Measurements from ENCODE around the gene MIGA1. TPM values are rescaled to one million over a fixed set of nuclear protein-coding genes. Genes with fewer than 3 reads are reported as not detected.
A peak's percentile ranks its signal among the peaks of the same experiment; 100 is the strongest.
"Not testable (repeated sequence)": the region's sequence is repeated elsewhere in the genome, so short reads cannot be mapped to it uniquely, and the experiment has no call there.

Gene MIGA1
- total RNA-seq, 2 donors from 2014 or later, result 9.7 to 11.5 TPM

GRCh38 chr1:77873461-77873860, 94.0 kb downstream of the MIGA1 start:
- DNase-seq (ENCODE audit: low spot score in 2 of 2), result no peak
- Mint-ChIP-seq H3K36me3 (peaks cover 4 to 6% of the 10 kb centered on the region in 2 donors), H3K27ac (no peak overlapping the region), H3K9me3 (no peaks in the 10 kb centered on the region)
- no peak for ATAC-seq

- Mint-ChIP-seq H3K36me3 (no peaks in the 10 kb centered on the region), H3K27ac (no peak overlapping the region), H3K9me3 (no peaks in the 10 kb centered on the region)
- DNase-seq (ENCODE audit: low spot score in 2 of 2) (no peak), ATAC-seq (no peak)
Measured at GRCh38 chr1:77874804-77875445, 95.5 kb downstream of the MIGA1 start.

- DNase-seq (ENCODE audit: low spot score in 2 of 2) (no peak), ATAC-seq (no peak)
- no peaks in the 10 kb centered on the region for H3K36me3 Mint-ChIP-seq
- no peaks in the 10 kb centered on the region for H3K9me3 Mint-ChIP-seq
- no peak overlapping the region for H3K27ac Mint-ChIP-seq
Measured at GRCh38 chr1:77876884-77877283, 97.4 kb downstream of the MIGA1 start.

- ATAC-seq (no peak), DNase-seq (ENCODE audit: low spot score in 2 of 2) (no peak)
- no peak overlapping the region for H3K27ac Mint-ChIP-seq
- H3K36me3 Mint-ChIP-seq, result no peaks in the 10 kb centered on the region
- no peaks in the 10 kb centered on the region for H3K9me3 Mint-ChIP-seq
Measured at GRCh38 chr1:77881061-77881460, 101.6 kb downstream of the MIGA1 start.

- Mint-ChIP-seq H3K36me3 (peaks cover 0 to 6% of the 10 kb centered on the region in 2 donors), H3K9me3 (no peaks in the 10 kb centered on the region), H3K27ac (no peak overlapping the region)
- no peak for DNase-seq (ENCODE audit: low spot score in 2 of 2)
- ATAC-seq, result no peak
Measured at GRCh38 chr1:77882411-77882810, 103.0 kb downstream of the MIGA1 start.

GRCh38 chr1:77888081-77888780, 108.8 kb downstream of the MIGA1 start, which contains the start of gene NEXN:
TSS of gene NEXN (plus strand) at chr1:77888624. CDS start at chr1:77916107, 27,483 bp downstream.
- peak within 1 kb of the TSS in 1 of 2 donors; percentile 36 for H3K27ac Mint-ChIP-seq
- DNase-seq (ENCODE audit: low spot score in 2 of 2) (no peak), ATAC-seq (peak in 1 of 2 donors; percentile 16)
- H3K9me3 Mint-ChIP-seq, result no peaks in the 10 kb centered on the region
- peaks cover 0 to 6% of the 10 kb centered on the region in 2 donors for H3K36me3 Mint-ChIP-seq

- H3K36me3 Mint-ChIP-seq, result peaks cover 0 to 6% of the 10 kb centered on the region in 2 donors
- ATAC-seq (peak; percentile 76 to 95), DNase-seq (ENCODE audit: low spot score in 2 of 2) (peak; percentile 20 to 56)
- H3K27ac Mint-ChIP-seq, result no peak overlapping the region
- no peaks in the 10 kb centered on the region for H3K9me3 Mint-ChIP-seq
Measured at GRCh38 chr1:77888781-77889642, 109.6 kb downstream of the MIGA1 start.

GRCh38 chr1:77889671-77890070, 110.2 kb downstream of the MIGA1 start:
- Mint-ChIP-seq H3K36me3 (peaks cover 0 to 6% of the 10 kb centered on the region in 2 donors), H3K27ac (no peak overlapping the region), H3K9me3 (no peaks in the 10 kb centered on the region)
- ATAC-seq, result no peak
- DNase-seq (ENCODE audit: low spot score in 2 of 2), result no peak

- no peak overlapping the region for H3K27ac Mint-ChIP-seq
- ATAC-seq, result no peak
Measured at GRCh38 chr1:77891200-77891599, 111.8 kb downstream of the MIGA1 start.

GRCh38 chr1:77899647-77900320, 120.3 kb downstream of the MIGA1 start:
- no peaks in the 10 kb centered on the region for H3K9me3 Mint-ChIP-seq
- no peak overlapping the region for H3K27ac Mint-ChIP-seq
- no peaks in the 10 kb centered on the region for H3K36me3 Mint-ChIP-seq
- ATAC-seq (no peak), DNase-seq (ENCODE audit: low spot score in 2 of 2) (no peak)

More at GRCh38 chr1:77891200-77891599, 111.8 kb downstream of the MIGA1 start:
- no peak for DNase-seq (ENCODE audit: low spot score in 2 of 2)
- Mint-ChIP-seq H3K9me3 (no peaks in the 10 kb centered on the region), H3K36me3 (peaks cover 0 to 6% of the 10 kb centered on the region in 2 donors)

GRCh38 chr1:77900687-77901293, 121.3 kb downstream of the MIGA1 start:
- ATAC-seq (no peak), DNase-seq (ENCODE audit: low spot score in 2 of 2) (no peak)
- Mint-ChIP-seq H3K36me3 (no peaks in the 10 kb centered on the region), H3K27ac (no peak overlapping the region), H3K9me3 (no peaks in the 10 kb centered on the region)

GRCh38 chr1:77905603-77906002, 126.2 kb downstream of the MIGA1 start:
- H3K9me3 Mint-ChIP-seq, result no peaks in the 10 kb centered on the region
- no peak for ATAC-seq
- no peak for DNase-seq (ENCODE audit: low spot score in 2 of 2)
- no peak overlapping the region for H3K27ac Mint-ChIP-seq
- no peaks in the 10 kb centered on the region for H3K36me3 Mint-ChIP-seq

- ATAC-seq, result no peak
- H3K27ac Mint-ChIP-seq, result no peak overlapping the region
- no peaks in the 10 kb centered on the region for H3K36me3 Mint-ChIP-seq
- no peaks in the 10 kb centered on the region for H3K9me3 Mint-ChIP-seq
- DNase-seq (ENCODE audit: low spot score in 2 of 2), result no peak
Measured at GRCh38 chr1:77906019-77906545, 126.6 kb downstream of the MIGA1 start.

- H3K27ac Mint-ChIP-seq, result no peak overlapping the region
Measured at GRCh38 chr1:77906624-77907023, 127.2 kb downstream of the MIGA1 start.

GRCh38 chr1:77910116-77910515, 130.7 kb downstream of the MIGA1 start:
- Mint-ChIP-seq H3K36me3 (no peaks in the 10 kb centered on the region), H3K9me3 (no peaks in the 10 kb centered on the region), H3K27ac (no peak overlapping the region)
- DNase-seq (ENCODE audit: low spot score in 2 of 2) (no peak), ATAC-seq (no peak)

More at GRCh38 chr1:77906624-77907023, 127.2 kb downstream of the MIGA1 start:
- no peaks in the 10 kb centered on the region for H3K9me3 Mint-ChIP-seq
- no peaks in the 10 kb centered on the region for H3K36me3 Mint-ChIP-seq
- ATAC-seq (no peak), DNase-seq (ENCODE audit: low spot score in 2 of 2) (no peak)

GRCh38 chr1:77918918-77919317, 139.5 kb downstream of the MIGA1 start:
- H3K36me3 Mint-ChIP-seq; DNase-seq (ENCODE audit: low spot score in 2 of 2); ATAC-seq; H3K27ac Mint-ChIP-seq; H3K9me3 Mint-ChIP-seq: not testable (repeated sequence)
